ENCODE data around the gene PGD.
A peak's percentile ranks its signal among the peaks of the same experiment; 100 is the strongest.
"Not testable (repeated sequence)": the region's sequence is repeated elsewhere in the genome, so short reads cannot be mapped to it uniquely, and the experiment has no call there.

The PGD gene

DNA sequence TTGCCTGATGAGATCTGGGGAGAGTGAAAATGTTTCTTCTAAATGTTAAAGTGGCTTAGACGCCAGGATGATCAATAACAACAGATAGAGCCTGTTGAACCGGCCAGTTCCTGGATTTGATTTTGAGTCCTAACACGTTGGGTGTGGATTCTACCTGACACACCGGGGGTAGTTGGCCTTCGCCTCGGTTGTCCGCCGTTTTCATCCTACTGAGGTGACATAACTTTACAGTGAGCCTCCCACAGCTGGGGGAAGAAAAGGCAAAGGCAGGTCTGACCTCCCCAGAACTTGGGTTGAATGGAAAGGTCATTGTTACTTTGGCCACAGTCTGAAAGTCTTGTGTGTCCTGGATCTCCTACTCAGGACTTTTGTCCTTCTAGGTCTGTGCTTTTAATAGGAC, 1.1 kb downstream of the PGD start:
- DNase-seq, result no peak

DNA sequence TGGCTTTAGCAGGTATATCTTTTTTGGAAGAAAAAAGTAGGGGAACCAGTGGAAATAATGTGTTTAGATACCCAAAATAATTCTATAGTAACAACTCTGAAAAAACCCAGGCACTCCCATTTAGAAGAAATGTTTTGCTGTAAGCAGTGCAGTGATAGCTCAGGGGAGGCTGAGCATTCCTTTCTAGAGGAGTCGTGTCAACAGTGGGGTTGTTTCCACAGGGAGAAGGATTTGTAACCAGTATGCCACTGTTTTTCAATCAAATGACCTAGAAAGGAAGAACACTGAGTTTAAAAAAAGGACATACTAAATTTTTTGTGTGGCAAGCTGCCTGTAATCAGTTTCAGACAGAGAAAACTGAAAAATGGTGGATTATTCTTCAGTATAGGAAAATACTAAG, 2.4 kb downstream of the PGD start:
- DNase-seq, result no peak

DNA sequence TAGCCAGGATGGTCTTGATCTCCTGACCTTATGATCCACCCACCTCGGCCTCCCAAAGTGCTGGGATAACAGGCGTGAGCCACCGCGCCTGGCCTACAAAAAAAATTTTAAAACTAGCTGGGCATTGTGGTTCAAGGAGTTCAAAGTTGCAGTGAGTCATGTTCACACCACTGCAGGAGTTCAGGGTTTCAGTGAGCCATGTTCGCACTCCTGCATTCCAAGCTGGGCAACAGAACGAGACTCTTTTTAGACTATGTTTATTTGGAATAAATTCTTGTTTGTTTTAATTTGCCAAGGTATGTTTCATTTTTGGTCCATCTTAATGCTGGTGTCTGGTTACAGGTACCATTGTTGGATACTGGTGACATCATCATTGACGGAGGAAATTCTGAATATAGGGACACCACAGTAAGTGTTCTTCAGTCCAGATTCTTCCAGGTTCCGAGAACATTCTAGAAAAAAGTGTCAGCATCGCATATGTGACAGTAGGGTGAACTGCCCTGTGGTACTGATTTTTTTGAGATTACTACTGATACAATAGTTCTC, 3.9 kb downstream of the PGD start:
- DNase-seq, result no peak

DNA sequence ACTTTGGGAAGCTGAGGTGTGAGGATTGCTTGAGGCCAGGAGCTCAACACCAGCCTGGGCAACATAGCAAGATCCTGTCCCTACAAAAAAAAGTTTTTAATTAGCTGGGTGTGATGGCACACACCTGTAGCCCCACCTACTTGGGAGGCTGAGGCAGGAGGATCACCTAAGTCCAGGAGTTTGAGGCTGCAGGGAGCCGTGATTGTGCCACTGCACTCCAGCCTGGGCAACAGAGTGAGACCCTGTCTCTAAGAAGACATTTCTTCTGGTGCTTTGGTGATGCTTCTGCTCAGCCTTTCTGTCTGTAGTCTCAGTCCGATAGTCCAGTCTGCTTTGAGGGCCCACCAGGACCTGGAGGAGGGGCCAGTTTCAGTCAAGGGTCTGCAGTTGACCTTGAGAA, 8.3 kb downstream of the PGD start:
- no peak for DNase-seq

DNA sequence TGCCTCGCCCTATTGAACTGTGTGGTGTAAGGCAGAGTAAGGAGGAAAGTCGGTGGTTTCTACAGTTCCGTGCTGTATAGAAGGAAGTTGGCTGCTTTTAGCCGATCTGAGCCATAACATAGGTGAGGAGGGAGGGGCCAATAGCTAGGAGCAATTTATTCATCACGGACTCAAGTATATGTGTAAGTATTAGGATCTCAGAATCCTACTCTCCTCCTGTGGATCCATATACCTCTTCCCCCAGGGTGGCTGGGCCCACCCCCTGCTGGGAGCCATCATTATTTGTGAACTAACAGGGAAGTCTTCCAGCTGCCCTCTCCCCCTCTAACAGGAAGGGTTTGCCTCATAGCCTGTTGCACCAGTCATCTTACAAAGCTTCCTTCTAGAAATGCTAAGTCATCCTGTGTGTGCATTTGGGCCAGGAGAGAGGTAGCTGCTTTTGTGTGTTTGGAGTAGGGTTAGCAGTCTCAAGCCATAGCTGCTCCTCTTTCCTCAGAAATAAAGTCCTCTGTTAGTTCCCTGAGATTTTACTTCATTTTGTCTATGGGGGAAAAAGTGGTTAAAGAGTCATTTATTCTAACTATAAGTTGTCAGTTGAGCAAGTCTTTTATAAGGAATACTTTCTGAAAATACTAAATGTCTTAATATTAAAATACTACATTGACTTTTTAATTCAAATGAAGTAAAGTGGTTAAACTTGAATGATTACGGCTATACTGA, 16.5 kb downstream of the PGD start:
- no peak for DNase-seq

DNA sequence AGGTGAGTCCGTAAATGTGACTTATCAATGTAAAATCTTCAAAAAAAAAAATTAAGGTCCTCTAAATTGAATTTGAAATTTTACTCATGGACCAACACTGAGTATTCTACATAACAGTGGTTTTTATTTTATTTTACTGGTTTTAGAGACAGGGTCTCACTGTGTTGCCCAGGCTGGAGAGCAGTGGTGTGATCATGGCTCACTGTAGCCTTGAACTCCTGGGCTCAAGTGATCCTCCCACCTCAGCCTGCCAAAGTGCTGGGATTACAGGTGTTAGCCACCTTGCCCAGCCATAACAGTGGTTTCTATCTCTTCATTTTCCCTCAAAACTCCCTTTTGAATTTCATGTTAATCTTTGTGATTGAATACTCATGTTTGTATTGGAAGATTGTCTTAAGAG, 17.1 kb downstream of the PGD start:
- DNase-seq, result not testable (repeated sequence)

DNA sequence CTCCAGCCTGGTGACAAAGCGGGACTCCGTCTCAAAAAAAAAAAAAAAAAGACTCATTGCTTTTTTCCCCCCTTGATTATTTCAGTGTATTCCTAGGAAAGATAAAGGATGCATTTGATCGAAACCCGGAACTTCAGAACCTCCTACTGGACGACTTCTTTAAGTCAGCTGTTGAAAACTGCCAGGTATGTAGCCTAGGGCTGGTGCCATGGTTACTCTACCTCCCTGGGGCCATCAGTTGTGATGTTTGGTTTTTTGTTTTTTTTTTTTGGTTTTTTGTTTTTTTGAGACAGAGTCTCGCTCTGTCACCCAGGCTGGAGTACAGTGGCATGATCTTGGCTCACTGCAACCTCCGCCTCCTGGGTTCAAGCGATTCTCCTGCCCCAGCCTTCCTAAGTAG, 19.9 kb downstream of the PGD start:
- DNase-seq, result not testable (repeated sequence)

DNA sequence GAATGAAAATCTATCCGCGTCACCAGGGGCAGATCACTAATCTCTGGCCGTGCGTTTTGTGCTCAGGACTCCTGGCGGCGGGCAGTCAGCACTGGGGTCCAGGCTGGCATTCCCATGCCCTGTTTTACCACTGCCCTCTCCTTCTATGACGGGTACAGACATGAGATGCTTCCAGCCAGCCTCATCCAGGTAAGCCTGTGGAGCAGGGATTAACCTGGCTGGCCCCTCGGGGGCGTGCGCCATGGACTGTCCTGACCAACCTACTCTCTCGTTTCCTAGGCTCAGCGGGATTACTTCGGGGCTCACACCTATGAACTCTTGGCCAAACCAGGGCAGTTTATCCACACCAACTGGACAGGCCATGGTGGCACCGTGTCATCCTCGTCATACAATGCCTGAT, 20.5 kb downstream of the PGD start:
- DNase-seq, result no peak

DNA sequence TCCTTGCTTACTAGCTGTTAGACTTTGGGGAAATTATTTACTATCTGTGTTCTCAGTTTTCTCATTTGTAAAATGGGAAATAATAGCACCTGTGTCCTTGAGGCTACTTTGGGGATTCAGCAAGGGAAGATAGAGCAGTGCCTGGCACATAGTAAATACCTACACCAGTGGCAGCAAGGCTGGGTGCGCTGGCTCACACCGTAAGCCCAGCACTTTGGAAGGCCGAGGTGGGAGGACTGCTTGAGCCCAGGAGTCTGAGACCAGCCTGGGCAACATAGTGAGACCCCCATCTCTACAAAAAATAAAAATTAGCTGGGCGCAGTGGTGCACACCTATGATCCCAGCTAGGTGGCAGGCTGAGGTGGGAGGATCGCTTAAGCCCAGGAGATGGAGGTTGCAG, 22.8 kb downstream of the PGD start:
- DNase-seq, result no peak

DNA sequence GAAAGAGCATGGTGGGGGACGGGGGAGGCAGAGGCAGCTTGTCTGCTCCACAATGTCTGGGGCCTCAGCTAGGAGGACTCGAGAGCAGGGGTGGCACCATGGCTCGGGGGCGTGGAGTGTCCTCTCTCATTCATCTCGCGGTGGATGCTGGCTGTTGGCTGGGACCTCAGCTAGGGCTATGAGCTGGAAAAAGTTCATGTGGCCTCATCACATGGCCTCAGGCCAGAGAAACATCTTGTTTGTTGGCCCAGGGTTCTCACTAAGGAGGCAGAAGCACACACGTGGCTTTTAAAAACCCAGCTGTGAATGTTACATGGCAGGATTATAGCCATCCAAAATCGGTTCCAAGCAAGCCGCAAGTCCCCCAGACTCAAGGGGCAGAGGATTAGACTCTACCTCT, 25.2 kb downstream of the PGD start:
- no peak for DNase-seq

DNA sequence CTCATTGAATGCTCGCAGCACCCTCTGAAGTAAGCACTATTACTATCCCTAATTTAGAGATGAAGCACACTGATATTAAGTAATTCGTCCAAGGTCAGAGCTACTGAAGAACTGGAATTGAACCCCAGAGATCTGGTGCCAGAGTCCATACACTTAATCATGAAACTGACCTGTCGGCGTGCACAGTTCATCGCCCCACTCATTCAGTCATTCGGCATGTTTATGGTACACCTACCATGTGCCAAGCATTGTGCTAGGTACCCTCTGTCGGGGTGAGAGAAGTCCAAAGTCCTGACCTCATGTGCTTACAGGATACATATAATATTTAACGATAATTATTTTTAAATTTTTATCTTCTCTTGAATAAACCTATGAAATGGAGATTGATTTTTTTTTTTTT, 25.8 kb downstream of the PGD start:
- DNase-seq, result no peak

DNA sequence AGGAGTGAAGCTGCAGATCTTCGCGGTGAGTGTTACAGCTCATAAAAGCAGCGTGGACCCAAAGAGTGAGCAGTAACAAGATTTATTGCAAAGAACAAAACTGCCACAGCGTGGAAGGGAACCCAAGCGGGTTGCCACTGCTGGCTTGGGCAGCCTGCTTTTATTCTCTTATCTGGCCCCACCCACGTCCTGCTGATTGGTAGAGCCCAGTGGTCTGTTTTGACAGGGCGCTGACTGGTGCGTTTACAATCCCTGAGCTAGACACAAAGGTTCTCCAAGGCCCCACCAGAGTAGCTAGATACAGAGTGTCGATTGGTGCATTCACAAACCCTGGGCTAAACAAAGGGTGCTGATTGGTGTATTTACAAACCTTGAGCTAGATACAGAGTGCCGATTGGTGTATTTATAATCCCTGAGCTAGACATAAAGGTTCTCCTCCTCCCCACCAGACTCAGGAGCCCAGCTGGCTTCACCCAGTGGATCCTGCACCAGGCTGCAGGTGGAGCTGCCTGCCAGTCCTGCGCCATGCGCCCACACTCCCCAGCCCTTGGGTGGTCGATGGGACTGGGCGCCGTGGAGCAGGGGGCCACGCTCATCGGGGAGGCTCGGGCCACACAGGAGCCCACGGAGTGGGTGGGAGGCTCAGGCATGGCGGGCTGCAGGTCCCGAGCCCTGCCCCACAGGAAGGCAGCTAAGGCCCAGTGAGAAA, 27.1 kb downstream of the PGD start:
- not testable (repeated sequence) for DNase-seq

DNA sequence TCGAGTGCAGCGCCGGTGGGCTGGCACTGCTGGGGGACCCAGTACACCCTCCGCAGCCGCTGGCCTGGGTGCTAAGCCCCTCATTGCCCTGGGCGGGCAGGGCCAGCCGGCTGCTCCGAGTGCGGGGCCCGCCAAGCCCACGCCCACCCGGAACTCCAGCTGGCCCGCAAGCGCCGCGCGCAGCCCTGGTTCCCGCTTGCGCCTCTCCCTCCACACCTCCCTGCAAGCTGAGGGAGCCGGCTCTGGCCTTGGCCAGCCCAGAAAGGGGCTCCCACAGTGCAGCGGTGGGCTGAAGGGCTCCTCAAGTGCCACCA, 27.6 kb downstream of the PGD start:
- DNase-seq, result not testable (repeated sequence)

DNA sequence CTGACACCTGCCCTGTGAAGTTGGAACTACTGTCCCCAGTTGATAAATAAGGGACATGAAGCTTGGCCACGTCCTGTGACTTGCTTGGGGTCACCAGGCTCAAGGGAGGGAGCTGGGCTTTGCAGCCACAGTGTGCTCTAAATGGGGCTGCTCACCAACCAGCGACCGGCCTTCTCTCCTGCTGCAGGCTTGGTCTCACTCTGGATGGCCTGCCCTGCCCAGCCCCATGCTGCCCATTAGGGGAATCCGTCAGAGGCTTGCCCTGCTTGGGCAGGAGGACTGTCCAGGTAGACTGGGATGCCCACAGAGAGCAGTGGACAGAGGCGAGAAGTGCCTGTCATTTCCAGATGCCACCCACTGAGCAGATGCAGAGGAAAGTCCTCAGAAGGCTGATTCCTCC, 30.1 kb downstream of the PGD start:
- DNase-seq, result no peak

DNA sequence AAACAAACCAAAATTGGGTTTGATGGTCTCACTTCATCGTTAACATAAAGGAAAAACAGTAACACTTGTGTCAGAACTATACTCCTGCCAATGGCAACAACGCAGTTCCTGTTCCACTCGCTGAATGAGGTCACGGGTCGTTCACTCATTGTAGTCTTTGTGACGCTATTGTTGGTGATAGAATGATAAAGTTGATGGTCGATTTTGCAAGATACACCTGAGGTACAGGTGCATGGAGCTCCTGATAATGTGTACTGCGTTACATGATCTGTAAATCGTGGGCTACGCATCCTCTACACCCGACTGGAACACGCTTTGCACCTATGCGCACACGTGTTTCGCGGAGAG, 31.0 kb downstream of the PGD start:
- DNase-seq, result no peak

DNA sequence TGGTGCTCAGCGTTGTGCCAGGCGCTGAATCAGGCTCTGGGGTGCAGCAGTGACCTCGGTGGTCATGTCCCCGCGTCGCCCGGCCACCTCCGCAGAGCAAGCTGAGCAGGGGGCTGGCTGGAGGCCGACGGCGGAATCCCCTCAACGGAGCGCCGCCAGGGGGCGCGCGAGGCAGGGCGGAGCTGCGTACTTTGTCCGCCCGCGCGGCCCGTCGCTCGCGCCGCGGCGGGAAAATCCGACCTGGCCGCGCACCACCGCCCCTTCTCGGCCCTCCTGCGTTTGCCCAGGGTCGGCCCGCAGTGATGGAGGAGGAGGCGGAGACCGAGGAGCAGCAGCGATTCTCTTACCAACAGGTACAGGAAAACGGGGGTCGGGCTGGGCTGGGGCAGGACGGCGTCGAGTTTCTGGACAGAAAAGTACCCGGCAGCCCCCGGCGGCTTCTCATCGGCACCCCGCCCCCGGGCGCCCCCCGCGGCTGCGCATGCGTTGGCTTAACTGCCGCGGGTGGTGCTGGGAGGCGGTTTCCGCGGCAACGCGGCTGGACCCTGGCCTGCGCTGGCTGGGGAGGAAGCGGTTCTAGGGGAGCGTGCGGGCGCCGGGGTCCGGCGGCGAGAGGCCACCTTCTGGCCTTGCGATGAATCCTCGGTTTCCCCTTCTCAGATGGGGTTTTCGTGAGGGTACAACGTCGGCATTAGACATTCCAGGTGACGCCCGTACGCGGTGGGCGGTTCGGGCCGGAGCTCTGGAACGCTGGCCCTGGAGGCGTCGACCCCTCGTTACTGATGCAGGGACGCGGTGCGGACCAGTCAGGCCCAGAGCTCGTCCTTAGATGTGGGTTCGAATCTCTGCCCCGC, 31.6 kb downstream of the PGD start, which contains the start of gene CENPS:
TSS of gene CENPS (plus strand) at position 218 of the 854 bp plus-strand sequence. CDS start at position 303, 85 bp downstream.
- peak; percentile 95 for DNase-seq

DNA sequence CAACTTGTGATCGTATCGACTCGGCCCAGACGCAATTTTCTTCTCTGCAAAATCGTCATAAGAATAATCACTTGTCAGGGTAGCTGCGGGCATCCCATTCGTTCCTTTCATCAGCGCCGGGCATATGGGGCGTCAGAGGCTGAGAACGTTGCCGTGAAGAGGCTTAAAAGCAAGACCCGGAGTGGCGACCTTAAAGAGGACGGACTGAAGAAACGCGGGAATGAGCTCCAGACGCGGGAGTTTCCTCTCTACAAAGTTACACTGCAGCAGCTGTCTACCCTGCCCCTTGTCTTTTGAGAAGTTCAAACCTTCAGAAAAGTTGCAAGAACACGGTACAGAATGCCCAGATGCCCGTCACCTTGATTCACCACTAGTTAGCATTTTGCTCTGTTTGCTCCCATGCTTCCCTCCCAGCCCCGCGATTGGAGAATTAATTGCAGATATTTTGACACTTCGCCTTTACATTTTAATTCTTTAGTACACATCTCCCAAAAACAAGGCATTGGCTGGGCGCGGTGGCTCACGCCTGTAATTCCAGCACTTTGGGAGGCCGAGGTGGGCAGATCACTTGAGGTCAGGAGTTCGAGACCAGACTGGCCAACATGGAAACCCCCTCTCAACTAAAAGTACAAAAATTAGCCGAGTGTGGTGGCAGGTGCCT, 32.3 kb downstream of the PGD start:
- DNase-seq, result no peak

DNA sequence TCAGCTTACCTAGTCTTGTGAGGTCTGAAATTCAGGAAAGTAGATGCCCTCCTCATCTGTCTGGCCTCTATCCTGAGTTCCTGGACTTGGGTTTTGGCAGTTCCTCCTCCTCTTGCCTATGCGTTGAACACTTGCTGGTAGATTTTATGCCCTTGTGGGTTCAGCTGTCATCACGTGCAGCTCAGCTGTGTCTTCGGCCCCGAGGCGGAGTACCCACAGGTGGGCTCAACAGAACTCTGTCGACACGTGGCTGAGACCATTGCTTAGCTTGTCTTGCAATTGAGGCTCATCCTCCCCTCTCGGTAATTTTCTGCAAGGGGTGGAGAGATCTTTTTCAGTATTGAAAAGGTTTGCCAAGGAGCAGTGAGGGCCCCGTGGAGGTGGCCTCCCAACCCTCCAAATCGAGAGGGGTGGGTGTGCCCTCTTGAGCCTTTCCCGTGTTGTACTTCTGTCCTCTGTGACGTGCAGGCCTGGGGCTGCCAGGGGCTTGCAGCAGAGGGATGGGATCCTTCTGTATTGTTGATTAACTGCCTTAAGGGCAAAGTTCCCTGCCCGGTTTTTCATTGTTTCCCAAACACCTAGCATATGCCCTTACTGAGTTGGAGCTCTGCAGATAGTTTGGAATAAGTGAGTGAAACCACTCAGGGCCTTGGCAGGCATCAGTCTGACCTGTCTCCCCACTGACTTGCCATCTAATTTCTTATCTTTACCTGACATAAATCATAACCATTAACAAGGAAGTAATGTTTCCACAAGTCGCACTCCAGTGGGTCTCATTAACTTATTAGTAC, 34.2 kb downstream of the PGD start:
- no peak for DNase-seq

DNA sequence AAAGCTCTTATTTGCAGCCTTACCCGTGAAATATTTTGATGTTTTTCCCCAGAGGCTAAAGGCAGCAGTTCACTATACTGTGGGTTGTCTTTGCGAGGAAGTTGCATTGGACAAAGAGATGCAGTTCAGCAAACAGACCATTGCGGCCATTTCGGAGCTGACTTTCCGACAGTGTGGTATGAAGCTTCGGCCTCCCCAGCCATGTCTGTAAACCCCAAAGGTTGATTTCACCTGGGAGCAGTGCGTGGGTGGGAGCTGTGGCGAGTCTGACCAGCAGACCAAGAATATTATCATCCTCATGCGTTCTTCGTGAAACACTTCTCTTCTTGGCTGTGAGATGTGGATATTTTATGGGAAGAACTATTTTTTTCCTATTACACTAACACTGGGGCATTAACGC, 34.9 kb downstream of the PGD start:
- no peak for DNase-seq

DNA sequence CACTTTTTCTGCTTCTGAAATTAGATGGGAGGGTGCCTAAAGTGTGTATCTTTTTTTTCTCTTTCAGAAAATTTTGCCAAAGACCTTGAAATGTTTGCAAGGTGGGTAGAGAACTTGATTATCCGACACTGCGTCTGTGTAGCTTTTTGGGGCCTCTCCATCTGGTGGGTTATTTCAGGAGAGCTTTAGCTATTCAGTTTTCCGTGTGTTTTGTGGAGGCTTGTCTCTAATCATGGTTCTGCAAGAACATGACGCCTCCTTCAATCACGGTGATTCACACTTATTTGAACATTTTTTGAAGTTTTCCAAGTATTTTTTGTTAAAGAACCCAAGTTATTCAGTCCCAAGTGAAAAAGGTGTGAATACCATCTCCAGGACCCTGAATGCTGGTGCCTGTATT, 35.7 kb downstream of the PGD start:
- DNase-seq, result no peak

DNA sequence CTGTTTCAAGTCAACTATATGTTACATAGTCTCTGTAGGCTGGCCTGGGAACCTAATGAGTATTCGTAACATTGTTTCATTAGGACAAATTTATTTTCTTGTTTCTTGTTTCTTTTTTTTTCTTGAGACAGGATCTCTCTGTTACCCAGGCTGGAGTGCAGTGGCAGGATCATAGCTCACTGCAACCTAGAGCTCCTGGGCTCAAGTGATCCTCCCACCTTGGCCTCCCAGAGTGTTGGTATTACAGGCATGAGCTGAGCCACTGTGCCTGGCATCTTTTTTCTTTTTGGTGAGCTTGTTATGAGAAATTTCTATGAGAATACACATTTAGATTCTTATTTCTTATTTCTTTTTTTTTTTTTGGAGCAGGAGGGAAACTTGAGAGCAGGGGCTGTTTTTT, 38.2 kb downstream of the PGD start:
- no peak for DNase-seq

DNA sequence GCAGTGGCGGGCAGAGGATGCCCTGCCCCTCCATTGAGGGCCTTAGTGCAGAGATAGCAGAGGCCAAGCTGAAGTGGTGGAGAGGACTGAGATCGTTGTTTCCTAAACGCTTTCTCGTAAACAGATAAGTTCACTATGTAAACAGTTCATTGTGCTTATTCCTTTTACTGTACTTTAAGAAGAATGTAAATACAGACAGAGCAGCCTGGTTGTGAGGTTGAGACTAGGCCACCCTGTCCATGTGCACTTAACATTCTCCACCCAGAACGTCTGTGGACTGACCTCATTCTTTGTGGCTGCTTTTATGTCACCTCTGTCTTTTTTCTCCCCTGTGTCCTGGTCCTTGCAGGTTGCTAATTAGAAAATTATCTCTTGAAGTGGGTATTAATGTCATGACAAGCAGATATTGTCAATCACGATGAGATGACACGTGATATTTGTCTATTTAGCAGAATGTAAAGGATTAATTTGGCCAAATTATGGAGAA, 39.9 kb downstream of the PGD start:
- no peak for DNase-seq
